HG02973 (cell line): ENCODE measurements around the gene PAQR4.
"Not testable (repeated sequence)": the region's sequence is repeated elsewhere in the genome, so short reads cannot be mapped to it uniquely, and the experiment has no call there.

ENCODE experiments used
- ATAC-seq: cut with Tn5 transposase; IDR thresholded peaks from one replicate; pipeline ENCODE4 v1.9.1; 2021; ENCODE audit warnings: moderate library complexity; ENCODE audit not compliant: unreplicated experiment

The PAQR4 gene

DNA sequence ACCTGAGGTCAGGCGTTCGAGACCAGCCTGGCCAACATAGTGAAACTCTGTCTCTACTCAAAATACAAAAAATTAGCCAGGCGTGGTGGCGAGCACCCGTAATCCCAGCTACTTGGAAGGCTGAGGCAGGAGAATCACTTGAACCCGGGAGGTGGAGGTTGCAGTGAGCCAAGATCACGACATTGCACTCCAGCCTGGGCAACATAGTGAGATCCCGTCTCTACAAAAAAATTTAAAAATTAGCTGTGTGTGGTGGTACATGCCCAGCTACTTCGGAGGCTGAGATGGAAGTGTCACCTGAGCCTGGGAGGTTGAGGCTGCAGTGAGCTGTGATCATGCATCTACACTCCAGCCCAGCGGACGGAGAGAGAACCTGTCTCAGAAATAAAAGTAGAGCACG is 25.4 kb upstream of the PAQR4 start:
- ATAC-seq, result not testable (repeated sequence)

DNA sequence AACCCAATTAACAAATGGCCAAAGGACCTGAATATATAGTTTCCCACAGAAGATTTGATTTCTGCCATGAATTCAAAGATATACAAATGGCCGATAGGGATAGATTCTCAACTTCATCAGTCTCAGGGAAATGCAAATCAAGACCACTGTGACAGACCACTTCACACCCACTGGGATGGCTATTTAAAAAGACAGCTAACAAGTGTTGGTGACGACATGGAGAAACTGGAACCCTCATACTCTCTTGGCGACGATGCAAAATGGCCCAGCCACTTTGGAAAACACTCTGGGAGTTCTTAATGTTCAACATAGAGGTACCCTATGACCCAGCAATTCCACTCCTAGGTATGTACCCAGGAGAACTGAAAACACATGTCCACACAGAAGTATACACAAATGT is 22.5 kb upstream of the PAQR4 start:
- ATAC-seq, result no peak

DNA sequence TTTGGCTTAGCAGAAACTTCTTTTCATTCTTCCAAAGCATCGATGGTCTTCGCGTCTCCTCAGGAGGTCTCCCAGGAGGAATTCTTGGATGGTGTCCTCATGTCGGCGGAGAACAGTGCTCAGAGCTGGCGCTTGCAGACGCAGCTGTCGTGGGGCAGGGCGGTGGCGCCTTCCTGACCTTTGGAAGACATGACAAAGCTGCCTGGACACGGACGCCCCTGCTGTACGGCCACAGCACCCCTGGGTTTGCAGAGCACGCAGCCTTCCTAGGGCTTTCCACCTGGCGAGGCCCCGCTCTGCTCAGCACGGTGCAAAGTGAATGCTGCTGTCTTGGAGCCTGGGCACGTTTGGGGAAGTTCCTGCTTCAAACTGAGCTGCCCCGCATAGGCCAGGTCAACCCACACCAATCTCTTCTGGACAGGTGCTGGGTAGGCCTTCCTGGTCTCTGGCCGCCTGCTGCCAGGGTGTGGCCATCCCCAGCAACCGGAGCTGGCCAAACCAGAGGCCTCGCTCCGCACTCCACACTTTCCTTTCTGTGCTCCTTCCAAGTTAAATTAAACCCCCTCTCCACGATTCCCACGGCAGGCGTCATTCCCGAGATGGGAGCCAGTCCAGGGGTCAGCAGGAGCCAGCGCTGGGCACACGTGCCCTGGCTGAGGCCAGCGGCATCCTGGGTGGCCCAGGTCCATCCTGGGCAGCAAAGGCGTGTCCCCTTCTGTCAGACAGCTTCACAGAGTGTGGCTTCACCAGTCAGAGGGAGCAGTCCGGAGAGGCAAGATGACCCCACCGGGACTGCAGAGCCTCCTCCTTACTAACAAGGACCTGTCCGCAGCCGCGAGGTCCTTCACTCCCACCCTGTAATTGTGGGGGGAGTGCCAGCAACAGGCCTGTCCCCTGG is 20.1 kb upstream of the PAQR4 start:
- no peak for ATAC-seq

DNA sequence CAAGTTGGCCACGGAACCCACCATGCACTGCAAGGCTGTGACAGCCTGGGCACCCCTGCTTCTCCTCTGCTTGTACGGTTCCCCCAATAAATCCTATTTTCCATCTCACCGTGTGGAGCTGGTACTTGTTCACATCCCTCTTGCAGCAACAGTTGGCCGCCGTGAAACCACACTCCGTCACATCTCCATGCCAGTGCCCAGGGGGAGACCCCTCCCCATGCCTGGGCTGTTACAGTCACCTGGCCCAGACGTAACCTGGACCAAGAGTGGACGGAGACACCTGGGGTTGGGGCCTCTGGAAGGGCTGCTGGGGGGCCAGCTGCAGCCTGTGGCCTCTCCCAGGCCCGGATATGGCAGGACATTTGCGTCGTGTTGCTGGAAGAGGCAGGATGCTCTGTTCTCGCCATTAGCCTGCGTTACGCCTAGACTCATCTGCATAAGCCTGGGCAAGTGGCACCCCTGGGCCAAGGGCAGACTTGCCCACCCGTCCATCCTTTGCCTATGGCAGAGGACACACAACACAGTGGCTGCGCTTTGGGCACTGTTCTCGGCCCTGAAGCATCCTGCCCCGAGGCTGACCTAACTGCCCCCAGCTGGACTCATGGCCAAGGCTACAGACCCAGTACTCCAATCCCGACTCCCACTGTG is 19.3 kb upstream of the PAQR4 start:
- no peak for ATAC-seq

DNA sequence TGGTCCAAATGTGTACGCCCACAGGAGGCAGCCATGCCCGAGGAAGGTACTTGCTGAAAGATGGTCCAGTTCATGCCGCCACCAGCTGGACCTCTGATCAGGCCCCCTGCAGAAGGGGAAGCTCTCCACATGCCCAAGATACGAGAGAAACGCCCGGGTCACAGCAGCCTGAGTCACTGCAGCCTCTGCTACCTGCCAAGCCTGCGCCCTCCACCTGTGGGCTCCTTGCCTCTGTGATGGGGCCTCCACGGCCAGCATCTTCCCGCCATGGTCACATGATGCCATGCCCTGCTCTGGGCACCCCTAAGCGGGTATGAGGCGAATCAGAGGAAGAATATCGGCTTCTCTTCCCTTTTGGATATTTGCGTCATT is 18.8 kb upstream of the PAQR4 start:
- ATAC-seq, result no peak

DNA sequence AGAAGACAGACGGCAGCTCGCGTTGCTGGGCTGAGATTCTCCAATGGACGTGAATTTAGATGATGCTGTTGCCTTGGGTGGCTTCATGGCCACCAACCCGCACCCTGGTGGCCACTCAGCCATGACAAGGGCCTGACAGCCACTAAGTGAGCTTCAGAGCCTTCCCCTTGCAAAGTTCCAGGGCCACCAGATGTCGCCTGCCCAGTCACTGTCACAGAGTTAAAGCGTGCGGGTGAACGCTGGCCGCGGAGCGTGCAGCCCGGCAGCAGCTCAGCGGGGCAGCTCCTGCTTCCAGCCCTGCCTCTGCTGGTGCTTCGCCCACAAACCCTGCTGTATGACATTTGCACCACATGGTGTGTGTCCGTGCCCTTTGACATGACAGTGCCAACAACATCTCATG is 18.4 kb upstream of the PAQR4 start:
- ATAC-seq, result no peak

DNA sequence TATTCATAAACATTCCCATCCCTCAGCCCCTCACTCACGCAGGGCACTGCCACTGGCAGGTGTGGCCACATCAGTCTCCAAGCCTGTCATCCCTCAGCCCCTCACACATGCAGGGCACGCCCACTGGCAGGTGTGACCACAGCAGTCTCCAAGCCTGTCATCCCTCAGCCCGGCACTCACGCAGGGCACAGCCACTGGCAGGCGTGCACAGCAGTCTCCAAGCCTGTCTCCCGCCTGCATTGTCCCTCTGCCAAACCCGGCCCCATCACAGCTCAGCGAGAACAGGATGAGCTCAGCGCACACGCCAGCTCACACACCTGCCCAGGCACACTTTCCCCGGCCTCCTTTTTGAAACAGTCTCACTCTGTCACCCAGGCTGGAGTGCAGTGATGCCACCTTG is 16.5 kb upstream of the PAQR4 start:
- no peak for ATAC-seq

DNA sequence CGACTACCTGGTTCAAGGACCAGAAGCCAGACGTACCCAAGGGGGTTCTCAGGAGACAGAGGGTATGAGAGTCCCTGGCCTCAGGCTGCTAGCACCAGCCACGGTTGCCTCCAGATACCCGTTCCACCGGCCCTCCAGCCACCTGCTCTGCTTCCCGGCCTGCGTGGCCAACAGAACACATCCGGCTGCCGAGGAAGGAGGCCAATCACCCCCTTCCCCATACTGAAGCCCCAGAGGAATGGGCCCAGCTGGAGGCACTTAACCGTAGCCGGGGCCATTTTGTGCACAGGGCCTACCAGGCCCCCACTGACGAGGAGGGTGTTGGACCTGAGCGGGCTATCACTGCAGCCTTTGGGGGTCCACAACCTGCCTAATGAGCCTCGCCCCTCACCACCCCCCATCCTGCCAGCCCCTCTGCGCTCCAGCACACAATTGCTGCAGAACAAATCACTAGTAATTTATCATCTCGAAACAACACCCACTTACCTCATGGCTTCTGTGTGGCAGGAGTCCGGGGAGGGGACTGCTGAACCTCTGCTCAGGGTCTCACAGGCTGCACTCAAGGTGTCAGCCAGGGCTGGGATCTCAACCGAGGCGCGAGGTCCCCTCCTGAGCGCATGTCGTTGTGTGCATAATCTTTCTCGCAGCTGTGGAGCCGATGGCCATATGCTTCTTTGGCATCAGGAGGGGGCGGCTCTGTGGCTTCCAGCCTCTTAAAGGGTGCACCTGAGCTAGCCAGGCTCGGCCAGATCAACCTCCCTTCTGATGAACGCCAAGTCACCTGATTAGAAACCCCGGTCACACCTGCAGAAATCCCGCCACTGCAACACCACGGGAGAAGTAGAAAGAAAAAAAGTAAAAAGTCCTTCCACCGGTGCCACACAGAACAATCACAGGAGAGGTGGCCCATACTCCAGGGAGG is 15.2 kb upstream of the PAQR4 start:
- no peak for ATAC-seq

DNA sequence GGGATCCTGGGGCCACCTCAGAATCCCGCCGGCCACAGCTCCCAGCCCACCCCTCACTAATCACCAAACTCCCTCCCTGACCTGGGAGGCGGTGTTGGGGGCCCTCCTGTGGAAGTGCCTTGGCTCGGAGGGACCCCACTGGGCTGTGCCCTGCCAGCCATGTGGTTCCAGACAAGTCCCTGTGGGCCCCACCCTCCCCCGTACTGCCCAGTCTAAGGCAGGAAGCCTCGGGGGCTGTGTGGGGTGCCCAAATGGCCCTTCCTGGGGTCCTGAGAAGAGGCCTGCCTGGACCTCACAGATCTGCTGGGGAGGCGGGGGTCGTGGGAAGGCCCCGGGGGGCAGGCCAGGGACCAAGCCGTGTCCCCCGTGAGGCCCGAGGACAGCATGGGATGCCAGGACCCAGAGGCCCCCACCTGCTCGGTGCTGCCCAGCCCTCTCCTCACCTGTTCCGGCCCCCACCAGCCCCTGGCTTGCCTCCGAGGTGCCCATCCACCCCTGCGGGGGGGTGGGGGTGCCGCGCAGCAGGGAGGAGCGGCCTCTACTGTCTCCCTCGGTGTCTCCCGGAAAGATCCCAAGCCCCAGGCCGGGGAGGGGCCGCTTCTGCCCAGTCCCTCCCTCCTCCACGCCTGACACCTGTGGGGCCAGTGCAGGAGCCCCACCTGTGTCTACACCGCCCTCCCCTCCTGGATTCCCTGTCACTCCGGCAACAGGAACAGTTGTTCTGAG is 14.3 kb upstream of the PAQR4 start:
- no peak for ATAC-seq

DNA sequence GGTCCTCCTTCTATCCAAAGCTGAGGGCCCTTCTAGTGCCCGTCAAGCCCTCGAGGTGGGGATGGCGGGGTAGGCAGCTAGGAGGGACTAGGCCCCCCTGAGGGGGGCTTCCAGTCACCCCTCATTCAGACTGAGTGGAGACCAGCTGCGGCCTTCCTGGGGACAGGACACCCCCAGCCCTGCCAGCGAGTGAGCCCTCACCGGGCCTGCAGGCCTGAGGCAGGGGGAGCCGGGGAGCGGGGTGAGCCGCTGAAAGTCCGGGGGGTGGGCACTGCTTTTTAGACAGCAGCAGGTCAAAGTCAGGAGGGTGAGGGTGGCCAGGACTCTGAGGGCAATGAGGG is 13.7 kb upstream of the PAQR4 start:
- no peak for ATAC-seq

DNA sequence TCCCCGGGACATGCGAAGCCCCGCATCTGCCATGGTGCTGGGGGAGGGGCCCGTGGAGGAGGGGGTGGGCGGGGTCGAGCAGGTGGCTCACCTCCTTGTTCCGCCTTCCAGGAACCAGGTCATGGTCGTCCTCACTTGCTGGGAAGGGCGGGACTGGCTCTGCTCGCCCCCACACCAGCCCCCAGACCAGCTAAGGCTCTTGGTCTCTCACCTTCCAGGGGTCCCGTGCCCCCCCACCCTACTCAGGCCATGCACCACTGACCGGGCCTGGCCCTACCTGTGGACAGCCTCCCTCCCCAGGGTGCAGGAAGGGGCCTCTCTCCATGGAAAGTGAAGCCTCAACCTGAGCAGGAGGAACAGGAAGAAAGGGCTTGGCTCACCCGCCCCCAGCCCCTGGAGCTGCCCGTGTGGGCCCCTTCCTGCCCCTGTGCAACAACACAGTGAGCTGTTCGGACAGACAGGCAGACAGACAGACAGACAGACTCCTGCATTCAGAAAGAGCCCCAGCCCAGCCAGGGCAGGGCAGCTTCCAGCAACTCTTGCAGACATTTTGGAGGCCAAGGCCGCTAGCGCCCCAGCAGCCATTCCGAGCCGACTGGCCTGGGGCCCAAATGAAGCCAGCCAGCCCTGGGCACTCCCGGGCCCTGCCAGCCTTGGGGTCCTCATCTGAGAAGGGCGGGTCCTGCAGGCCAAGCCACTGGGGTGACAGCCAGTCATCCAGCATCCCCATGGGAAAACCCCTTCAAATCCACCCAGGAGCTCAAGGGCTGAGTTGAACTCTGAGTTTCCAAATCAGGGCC is 13.2 kb upstream of the PAQR4 start:
- ATAC-seq, result no peak

DNA sequence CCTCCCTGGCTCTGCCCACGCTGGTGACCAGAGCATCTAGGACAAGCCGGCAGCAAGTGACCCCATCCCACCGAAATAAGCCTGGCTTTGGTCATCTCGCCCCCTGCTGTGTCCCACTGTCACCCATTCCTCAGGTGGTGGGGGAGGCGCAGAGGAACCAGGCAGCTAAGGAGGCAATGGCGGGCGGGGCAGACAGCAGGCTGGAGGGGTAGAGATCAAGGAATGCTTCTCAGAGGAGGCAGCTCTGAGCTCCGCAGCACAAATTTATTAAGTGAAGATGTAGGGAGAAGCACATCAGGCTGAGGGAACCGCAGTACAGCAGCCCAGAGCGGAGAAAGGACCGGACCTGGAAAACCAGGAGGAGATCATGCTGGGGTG is 12.6 kb upstream of the PAQR4 start:
- ATAC-seq, result no peak

DNA sequence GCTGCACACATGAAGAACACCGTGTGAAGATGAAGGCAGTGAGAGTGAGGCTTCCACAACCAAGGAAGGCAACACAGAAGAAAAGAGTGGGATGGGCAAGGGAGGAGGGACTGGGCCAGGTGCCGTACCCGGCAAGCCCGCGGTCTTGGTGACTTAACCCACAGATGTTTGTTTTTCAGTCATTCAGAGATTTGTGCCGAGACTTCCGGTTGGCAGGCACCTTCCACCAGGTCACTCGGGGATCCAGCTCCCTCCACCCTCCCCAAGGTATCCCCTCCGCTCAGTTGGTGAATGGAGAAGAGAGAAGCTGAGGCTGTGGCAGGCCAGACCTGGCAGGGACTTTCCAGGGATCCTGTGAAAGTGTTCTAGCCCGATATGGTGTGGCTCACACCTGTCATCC is 9.9 kb upstream of the PAQR4 start:
- no peak for ATAC-seq

DNA sequence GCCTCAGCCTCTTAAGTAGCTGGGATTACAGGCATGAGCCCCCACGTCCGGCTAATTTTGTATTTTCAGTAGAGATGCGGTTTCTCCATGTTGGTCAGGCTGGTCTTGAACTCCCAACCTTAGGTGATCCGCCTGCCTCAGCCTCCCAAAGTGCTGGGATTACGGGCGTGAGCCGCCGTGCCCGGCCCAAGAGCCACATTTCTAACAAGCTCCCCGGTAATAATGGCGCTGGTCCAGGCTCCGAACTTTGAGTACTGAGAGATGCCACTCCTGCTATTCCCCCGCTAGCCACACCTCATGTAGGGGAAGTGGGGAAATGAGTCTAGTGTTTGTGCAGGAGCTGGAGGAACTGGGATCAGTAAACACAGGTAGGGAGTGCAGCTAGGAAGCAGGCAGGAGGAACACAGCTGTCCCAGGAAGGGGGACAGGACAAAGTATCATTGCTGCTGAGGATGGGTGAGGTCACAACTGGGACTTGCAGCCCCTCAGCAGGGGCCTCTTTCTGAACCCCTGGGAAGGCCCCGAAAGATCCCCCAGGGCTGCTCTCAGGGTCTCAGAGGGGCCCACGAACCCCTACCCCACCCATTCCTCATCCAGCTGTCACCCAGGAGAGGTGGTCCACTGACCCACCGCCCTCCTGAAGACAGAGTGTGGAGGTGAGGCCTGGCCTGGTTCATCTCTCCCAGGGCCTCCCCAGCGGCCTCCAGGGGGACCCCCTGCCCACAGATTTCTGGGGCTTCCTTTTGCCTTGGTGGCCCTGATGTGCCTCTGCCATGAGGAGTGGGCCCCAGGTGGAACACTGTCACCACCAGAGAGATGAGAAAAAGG is 8.8 kb upstream of the PAQR4 start:
- no peak for ATAC-seq

DNA sequence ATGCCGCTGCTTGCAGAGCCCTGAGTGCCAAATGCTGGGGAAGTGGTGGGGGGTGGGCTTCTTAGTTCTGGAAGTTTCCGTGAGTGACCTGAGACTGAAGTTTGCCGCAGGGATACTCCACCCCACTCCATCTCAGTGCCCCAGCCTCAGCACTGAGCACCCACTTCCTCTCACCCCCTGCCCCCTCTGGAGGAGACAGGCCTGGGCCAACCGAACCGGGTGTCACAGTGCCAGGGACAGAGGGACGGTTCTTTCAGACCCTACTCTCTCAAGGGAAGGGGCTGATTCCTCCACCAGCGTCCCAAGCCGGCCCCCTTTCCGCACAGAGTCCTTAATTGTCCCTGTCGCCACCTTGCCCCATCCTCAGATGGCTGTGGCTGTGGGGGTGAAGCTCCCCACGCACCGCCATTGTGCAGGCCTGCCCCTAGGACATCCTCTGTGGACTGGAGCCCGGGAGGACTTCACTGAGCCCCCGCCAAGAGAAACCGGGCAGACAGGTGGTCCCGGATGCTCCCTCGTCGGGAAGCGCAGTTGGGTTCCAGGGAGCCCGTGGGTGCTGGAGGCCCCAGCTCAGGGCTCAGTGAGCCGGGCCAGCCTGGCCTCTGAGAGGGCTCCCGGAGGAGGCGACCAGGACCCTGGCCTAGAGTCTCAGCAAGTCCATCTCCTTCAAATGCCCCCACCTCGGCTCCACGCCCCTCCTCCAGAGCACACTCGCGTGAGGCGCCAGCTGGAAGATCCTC is 6.6 kb upstream of the PAQR4 start:
- ATAC-seq, result no peak

DNA sequence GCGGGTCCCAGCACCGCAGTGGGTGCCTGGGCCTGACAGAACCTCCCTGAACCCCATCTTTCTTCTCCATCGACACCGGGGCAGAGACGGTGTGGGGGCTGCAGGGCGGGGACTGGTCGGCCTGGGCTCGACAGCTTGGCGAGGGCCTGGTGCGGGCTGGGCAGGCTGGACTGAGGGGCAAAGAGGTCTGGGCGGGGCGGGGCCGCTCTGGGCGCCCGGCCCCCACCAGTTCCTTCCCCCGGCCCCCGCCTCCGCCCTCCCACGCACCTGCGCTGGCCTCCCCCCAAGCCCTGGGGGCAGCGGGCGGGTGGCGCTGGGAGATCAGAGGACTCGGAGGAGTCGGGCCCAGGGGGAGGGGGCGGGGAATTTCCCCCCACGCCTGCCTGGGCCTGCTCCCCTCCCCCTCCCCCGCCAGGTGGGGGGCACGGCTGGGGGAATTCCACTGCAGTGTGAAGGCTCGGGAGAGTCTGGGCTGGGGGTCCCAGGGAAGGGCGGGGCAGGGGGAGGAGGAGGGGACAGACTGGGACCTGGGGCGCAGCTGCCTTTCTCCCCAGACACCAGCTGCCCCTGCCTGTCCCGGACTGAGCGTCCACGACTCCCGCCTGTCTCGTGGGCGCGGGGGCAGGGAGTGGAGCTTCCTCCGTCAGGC is 6.0 kb upstream of the PAQR4 start:
- no peak for ATAC-seq

DNA sequence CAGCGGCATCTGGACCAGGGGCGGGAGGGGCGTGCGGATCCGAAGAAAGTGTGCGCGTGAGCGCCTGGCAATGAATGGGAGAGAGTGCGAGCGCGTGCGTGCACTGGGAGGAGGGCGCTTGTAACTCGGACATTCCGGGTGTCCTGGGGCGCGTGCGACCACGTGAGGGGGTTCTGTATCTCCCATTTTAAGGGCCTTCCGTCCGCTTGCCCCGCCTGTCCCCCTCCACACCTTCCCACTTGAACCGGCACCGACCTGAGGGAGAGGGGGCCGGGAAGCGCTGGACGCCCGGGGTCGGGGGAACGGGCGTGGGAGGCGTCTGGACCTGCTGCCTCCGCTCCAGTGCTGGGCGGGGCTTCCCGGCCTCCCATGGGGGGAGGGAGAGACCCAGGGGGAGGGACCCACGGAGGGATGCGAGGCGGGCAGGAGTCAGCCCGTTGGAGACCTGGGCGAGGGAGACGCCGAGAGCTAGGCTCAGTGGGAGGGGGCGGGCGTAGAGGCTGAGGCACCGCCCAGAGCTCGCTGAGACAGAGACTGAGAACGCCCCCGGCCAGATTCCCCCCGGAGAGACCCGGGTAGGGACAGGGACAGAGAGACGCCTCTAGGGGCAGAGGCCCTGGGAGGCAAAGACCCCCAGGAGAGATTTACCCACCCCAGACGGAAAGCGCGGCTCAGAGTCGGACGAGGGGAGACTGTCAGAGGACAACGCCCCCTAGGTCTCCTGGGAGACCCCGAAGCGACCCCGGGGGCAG is 5.2 kb upstream of the PAQR4 start, which contains the start of gene KREMEN2:
TSS of gene KREMEN2 (plus strand) at position 553 of the 752 bp plus-strand sequence. CDS start 246 bp downstream, outside the sequence.
- ATAC-seq, result no peak
